HG03103 (cell line): ENCODE measurements around the gene NOX5.
"Not testable (repeated sequence)": the region's sequence is repeated elsewhere in the genome, so short reads cannot be mapped to it uniquely, and the experiment has no call there.

ENCODE experiments used
- ATAC-seq: cut with Tn5 transposase; IDR thresholded peaks from one replicate; pipeline ENCODE4 v1.9.1; 2021; ENCODE audit warnings: low read depth; ENCODE audit not compliant: unreplicated experiment

NOX5 gene

DNA sequence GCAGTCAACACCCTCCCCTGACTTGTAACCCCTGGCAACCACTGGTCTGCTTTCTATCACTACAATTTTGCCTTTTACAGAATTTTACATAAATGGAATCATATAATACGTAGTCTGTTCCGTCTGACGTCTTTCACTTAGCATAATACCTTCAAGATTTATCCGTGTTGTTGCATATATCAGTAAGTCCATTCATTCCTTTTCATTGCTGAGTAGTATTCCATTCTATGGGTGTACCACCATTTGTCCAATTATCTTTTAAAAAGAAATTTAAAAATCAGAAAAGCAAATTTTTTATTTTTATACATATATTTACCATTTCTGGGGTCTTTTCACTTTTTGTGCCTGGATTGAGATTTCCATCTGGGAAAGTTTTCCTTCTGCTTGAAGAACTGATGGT is 35.5 kb downstream of the NOX5 start:
- ATAC-seq: no peak

DNA sequence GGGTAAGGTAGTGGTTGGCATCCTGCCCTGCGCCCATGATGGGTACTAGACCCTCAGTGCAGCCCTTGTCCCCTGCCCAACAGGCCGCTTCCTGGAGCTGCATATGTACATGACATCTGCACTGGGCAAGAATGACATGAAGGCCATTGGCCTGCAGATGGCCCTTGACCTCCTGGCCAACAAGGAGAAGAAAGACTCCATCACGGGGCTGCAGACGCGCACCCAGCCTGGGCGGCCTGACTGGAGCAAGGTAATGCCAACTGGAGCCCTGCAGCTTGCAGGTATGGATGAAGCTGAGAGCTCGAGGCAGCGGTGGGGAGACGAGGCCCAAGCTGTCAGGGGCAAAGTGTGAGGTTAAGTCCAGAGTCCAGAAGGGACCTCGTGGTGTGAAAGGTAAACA is 40.8 kb downstream of the NOX5 start:
- no peak for ATAC-seq

DNA sequence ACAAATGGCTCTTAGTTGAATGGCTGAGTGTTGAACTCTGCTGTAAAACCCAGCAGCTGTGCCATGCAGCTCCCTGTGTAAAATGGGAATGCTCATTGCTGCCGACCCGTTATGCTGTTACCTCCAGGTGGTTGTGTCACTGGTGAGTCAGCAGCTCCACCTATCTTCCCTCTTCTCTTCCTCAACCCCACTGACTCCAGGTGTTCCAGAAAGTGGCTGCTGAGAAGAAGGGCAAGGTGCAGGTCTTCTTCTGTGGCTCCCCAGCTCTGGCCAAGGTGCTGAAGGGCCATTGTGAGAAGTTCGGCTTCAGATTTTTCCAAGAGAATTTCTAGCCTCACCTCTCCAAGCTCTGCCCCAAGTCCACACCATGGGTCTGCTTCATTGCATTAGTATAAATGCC is 41.9 kb downstream of the NOX5 start:
- ATAC-seq: no peak

DNA sequence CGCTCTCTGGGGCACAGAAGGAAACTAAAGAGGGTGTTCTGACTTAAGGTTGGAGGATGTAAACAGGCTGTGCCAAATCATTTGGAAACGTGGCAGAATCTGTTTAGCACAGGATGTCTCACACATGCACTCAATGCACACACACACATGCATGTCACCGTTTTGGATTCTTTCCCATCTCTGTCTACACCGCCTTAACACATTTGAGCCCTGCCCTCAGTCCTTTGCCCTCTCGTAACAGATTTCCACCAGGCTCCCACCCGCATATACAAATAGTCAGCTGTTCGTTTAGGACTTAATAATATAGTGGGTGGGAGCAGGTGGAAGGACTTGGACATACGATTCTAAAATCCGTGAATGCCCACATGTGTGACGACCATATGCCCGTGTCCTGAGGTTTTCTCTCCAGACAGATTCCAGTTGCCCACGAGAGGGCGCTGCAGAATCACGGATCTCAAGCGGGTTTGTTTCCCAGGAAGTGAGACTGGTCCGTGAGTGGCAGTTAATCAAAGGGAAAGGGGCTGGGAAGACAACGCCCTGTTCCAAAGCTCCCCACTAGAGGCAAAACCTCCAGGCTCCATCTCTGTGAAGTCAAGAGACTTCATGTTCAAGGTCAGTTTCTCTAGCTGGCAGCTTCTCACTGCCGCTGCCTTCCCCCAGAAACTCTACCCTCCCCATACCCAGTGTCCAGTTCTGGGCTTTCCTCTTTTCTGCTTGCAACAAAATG is 44.5 kb downstream of the NOX5 start:
- ATAC-seq: no peak

DNA sequence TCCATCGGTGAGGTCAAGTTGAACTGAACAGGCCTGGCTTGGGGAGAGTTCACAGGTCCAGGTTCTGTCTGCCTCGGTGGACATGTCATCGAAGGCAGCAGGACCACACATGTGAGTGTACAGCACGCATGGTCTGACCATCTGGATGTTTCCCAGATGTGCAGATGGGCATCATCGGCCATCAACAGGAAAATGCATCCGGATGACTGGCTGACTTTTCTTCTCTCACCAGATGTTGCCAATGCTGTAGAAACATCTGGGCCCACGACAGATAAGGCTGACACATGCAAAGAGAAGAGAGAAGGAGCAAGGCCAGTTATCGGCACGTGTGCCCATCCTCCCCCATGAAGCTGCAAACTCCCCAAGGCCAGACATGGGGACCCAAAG is 45.1 kb downstream of the NOX5 start:
- no peak for ATAC-seq

DNA sequence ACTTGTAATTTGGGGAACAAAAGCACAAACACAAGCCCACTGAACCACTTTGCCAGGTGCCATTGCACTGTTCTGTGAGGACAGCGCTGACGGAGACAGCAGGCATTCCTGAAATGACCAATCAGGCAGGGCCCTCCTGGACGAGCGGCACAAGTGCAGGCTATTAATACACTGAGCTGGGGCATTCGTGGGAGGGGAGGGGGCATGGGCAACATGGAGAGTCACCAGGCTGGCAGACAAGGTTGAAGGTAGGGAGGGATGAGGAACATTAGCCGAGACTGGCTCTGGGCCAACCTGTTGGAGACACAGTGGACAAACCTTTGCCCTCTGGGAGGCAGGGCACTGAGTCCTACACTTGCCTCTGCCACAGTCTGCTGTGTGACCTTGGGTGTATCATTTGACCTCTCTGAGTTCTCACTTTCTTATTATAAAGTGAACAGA is 45.6 kb downstream of the NOX5 start:
- no peak for ATAC-seq

DNA sequence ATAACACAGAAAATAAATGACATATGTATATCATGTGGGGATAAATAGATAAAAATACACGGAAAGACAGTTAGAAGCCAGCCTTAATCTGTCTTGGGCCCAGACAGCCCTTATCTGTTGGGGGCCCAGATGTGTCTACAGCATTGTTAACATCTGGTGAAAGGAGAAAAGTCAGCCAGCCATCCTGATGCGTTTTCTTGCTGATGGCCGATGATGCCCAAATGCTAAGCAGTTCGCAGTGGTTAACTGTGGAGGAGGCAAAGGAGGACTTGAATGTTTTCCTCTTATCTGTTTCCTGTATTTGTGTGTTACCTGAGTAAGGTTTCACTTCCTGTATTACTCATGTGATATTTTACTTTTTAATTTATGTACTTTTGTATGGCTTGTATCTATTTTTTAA is 46.2 kb downstream of the NOX5 start:
- no peak for ATAC-seq

DNA sequence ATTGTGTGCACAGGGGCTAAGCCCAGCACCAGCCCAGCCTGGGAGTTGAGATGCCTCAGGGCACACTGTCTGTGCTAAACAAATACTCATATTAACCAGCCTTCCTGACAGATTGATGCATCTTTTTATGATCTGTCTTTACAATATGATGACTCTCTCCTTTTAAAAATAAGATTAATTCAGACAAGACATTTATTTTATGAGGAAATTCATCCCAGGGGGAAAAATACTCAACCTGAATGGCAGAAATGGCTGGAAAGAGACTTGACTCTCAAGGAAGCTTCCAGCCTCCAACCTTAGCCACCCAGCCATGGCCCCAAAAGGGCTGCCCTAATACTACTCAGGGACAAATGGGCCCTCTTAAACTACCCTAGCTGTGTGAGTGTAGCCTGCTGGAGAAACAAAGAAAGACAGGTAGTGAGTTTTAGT is 46.9 kb downstream of the NOX5 start:
- ATAC-seq: no peak

DNA sequence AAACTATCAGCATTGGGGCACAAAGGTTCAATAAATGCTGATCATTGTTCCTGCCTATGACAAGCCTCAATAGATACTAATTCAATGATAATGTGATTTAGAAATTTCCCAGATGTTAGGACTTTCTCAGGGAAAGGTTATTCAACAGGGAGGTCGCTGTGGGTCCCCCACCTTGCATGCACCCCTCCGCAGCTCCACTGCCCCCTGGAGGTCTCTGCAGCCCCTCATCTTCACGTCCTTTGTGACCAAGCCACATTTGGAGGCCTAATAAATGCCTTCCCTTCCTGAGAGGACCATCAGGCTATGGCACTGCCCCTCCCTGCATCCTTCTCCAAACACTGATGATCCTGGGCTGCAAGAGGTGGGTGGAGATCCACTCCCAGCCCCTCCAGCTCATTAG is 50.2 kb downstream of the NOX5 start:
- no peak for ATAC-seq

DNA sequence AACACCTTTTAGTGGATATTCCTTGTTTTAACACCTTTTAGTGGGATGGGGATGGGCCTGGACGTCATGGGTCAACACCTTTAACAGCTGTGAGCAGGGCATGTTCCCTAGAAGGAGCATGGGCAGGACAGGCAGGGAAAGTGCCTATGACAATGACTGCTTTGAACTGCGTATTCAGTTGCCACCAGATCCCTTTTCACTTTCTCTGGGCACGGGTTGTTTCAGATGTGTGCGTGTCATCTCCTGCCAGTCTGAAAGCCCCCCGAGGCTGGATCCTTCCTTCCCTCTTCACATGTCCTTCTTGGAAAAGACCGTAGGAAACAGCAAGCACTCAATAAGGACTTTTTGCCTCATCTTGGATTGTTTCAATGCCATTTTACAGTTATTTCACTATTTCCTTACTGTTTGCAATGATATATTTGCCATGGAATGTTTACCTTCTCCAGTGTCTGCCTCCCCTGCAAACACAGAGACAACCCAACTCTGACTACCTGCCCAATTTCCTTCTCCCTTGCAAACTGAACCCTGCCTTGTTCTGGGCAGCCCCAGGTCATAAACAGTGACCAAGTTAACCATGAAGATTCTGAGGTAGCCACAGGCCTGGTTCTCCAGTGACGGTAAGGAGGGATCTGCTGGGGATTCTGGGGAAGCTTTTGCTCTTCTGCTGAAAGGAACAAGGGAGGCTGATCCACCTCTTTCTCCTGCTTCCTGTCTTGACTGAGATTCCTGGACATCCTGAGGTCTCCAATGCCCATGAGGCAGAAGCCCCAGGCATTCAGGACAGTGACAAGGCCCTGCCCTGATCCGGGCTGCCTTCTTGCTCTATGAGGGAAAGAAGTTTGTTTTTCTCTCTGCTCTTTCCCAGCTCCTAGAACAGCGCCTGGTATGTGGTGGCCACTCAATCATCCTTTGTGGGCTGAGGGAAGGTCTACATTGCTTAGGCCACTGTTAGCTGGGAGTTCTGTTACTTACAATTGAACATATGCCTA is 51.8 kb downstream of the NOX5 start:
- ATAC-seq: no peak

DNA sequence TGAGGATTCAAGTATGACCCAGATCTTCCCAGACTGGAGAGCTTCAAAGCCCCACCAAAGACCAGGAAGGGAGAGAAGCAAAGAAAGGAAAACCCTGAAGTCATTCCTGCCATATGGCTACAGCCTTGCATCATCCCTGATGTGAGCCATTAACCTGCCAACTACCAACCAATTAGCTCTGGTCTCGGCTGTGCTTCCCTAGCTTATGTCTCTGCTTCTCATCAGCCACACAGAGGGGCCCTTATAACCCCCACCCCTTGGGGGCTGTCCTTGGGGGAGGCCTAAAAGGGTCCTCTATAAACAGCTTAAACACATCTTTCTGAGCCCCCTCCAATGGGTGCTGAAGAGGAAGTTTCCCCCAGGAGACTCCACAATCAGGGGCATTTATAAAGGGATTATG is 52.8 kb downstream of the NOX5 start:
- no peak for ATAC-seq

DNA sequence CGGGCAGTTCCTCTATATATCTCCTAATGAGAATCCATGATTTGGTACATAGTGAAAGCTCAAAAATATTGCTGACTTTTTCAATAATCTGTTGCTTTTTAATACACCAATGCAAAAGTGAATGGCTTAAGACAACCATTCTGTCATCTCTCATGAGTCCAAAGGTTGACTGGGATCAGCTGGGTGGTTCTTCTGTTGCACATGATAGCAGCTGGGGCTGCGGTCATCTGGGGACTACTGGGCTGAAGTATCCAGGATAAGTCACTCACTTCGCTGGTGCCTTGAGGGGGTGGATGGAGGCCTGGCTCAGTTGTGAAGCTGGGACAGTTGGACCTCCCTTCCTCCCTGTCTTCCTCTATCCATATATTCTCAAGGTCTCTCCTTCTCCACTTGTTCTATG is 53.7 kb downstream of the NOX5 start:
- ATAC-seq: no peak

DNA sequence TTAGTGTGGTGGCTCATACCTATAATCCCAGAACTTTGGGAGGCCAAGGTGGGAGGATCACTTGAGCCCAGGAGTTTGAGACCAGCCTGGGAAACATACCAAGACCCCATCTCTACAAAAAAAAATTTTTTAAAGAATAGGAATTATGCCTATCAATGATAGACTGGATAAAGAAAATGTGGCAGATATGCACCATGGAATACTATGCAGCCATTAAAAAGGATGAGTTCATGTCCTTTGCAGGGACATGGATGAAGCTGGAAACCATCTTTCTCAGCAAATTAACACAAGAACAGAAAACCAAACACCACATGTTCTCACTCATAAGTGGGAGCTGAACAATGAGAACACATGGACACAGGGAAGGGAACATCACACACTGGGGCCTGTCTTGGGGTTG is 54.8 kb downstream of the NOX5 start:
- ATAC-seq: not testable (repeated sequence)

DNA sequence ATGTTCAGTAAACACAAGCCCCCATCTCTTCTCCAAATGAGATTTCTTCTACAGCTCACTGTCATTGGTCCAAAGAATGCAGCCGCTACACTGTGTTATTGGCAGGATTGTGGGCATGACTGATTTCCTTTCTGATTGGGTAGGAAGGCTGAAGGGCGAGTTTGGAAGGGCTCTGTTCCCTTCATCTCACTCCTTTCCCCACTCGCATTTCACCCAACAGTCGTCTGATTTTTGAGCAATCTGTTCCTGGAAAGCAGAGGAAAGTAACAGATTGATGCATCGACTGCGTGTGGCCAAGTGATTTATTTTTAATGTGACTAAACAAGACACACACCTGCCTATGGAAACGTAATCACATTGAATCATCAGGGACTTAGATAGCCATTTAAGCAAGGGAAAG is 55.5 kb downstream of the NOX5 start:
- no peak for ATAC-seq

DNA sequence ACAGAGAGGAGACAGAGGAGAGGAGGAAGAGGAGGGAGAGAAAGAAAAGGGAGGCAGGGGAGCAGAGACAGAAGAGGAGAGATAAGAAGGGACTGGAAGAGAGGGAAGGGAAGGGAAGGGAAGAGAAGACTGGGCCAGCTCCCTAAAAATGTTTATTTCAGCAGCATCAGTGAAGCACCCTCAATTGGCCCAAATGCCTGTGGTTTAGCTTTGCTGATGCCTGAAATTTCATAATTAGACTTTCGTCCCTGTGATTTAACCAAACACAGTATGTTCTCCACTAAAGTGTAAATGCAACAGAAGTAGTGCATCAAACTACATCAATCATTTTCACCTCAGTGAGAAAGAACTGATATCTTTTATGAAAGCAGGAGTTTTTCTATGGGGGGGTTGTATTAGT is 55.9 kb downstream of the NOX5 start:
- no peak for ATAC-seq

DNA sequence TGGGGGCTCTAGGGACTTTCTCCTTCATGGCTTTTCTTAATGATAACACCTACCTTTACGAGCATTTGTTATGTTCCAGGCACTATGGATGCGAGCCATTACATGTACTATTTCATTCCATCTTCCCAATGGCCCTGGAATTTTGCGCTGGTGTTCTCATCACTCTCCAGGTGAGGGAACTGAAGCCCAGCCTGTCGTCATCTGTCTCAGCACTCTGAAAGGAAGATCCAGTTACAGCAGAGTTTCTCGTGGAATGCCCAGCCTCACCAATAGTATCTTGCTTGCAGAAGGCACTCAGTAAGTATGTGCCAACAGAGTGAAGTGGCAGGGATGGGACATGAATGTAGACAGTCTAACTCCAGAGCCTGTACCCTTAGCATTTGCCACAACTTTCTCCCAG is 56.8 kb downstream of the NOX5 start:
- no peak for ATAC-seq

DNA sequence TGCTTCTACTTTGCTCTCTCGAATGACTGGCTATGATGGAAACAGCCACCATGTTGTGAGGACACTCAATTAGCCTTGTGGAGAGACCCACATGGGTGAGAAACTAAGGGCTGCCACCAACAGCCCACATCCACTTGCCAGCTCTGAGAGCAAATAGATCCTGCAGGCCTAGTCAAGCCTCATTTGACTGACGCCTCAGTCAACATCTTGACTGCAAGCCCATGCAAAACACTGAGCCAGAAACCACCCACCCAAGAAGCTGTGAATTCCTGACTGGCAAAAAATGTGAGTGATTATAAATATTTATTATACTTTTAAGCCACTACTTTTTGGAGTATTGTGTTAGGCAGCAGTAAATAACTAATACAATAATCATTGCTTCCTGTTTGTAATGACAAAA is 58.4 kb downstream of the NOX5 start:
- ATAC-seq: no peak

DNA sequence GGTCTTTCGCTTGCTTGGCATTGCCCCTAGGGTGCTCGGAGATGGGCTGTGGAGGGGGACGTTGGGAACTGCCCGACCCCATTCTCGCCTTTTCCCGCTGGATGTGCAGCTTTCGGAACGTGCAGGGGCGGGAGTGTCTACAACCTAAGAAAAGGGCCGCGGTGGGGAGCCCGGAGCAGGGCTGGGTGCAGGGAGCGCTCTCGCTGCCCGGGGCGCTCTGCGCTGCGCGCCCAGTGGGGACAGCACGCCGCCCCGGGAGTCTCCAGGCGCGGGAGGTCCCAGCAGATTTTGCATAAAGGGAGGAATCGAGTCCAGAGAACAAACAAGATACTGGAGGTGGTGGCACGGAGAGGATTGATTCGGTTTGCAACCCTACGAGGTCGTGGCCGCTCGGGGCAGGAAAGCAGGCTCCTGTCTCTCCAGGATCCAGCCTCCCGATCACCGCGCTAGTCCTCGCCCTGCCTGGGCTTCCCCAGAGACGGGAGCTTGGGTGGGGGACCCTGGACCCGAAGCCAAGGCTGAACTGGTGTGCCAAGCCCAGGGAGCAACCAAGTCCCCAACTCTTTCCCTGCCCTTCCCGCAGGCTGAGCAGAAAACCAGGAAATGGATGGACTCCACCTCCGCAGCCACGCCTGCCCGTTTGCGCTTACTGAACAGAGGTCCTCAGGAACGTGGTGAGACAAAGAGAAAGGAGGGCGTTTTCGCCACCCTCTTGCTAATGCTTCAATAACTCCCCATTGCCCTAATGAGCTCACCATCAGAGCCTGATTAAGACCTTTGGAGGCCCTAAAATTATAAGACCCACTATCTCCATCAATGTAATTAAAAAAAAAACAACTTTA is 59.7 kb downstream of the NOX5 start:
- ATAC-seq: no peak

DNA sequence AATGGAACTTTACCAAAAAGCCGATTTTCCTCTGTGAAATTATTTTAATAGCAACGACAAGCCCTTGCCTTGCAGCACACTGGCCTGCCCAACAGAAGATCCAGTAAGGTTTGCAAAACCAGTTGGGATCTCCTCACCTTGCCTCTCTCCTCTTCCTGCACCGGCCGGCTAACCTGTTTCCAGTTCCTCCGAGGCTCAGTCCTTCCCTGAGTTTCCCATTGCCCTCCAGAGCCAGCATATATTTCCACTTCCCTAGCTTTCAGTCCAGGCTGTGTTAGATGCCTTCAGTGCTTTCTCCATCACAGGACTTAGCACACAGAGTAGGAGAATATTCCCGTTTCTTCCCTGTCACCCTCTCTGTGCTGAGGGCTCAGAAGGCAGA is 60.3 kb downstream of the NOX5 start:
- ATAC-seq: no peak

DNA sequence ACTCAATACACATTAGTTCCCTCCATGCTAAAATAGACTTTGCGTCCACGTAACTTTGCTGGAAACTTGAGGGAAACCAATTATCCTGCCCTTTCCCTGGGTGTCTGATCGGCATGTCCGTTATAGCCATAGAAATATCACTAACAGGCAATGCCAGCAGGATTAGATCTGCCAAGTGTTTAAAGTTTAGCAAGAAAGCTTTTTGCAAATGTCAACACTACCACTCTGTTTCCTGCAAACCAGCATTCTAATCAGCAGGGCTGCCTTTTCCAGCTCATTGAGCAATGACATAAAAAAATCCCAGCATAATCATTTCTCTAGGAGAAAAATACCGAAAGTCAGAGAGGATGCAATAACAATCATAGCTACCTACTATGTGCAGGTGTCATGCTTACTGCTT is 60.9 kb downstream of the NOX5 start:
- ATAC-seq: no peak

DNA sequence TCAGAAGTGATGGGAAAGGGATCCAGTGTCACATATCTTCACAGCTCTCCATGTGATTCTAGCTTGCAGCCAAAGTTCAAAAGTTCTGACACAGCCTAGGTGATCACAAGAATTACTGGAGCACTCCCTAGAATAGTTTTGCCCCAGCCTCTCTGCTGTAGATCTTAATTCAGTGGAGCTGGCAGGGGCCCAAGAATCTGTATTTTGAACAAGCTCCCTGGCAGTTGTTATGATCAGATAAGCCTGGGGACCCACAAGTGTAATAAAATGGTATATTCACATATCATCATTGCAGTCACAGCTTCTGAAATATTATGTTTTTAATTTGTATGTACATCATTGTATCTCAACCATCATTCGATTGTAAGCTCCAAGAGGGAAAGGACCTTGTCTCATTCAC is 62.3 kb downstream of the NOX5 start:
- ATAC-seq: no peak
